Measurements from ENCODE around the gene CHRNA3. TPM values are rescaled to one million over a fixed set of nuclear protein-coding genes. Genes with fewer than 3 reads are reported as not detected.

CHRNA3 gene
- total RNA-seq, 1 donor from 2014 or later, result not detected

DNA sequence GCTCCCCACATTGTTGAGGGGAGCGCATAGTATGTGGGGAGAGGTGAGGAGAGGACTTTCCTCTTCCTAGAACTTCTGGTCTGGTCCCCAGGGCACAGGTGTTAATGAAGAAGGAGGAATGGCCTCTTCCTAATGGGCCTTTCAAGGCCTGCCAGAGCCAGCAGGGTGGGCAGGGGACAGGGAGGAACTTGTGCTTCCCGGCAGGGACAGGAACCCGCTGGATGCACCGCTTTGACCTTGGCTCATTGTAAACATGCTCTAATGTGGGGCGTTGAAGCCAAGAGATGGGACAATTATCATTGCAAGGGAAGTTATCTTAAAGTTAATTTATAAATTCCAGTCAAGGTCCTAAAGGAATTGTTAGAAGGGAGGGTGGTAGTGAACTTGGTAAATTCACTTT, 41.2 kb upstream of the CHRNA3 start:
- Histone ChIP-seq H3K36me3 (no peaks in the 10 kb centered on the region), H3K27ac (no peak overlapping the region), H3K4me1 (no peaks in the 10 kb centered on the region), H3K9me3 (no peaks in the 10 kb centered on the region), H3K27me3 (no peaks in the 10 kb centered on the region), H3K4me3 (no peak overlapping the region)
- TF ChIP-seq, protein P1, sequence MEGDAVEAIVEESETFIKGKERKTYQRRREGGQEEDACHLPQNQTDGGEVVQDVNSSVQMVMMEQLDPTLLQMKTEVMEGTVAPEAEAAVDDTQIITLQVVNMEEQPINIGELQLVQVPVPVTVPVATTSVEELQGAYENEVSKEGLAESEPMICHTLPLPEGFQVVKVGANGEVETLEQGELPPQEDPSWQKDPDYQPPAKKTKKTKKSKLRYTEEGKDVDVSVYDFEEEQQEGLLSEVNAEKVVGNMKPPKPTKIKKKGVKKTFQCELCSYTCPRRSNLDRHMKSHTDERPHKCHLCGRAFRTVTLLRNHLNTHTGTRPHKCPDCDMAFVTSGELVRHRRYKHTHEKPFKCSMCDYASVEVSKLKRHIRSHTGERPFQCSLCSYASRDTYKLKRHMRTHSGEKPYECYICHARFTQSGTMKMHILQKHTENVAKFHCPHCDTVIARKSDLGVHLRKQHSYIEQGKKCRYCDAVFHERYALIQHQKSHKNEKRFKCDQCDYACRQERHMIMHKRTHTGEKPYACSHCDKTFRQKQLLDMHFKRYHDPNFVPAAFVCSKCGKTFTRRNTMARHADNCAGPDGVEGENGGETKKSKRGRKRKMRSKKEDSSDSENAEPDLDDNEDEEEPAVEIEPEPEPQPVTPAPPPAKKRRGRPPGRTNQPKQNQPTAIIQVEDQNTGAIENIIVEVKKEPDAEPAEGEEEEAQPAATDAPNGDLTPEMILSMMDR (IDR thresholded peaks at IDR 0.05), result no peak
- no peak for DNase-seq
- intact Hi-C loops (cut with DNase I), result no loop called here
- no peak for ATAC-seq

DNA sequence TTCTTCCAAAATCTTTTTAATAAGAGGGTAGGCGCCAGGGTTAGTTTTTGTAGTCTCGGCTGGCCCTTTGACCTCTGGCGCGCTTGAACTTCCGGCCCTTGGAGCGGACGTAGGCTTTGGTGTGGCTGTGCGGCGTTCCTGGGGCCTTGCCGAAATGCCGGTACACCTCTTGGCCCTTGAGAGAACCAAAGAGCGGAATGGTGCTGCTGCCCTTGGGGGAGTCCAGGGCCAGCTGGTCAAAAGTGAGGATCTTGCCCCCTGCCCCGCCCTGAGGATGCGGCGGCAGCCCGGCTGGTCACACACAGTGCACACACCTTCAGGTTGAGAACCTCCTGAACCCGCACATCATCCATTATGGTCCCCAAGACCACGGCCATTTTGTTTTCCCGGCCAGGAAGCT, 40.2 kb upstream of the CHRNA3 start:
- ATAC-seq, result no peak
- H3K27me3 ChIP-seq, result no peaks in the 10 kb centered on the region
- H3K4me1 ChIP-seq, result no peaks in the 10 kb centered on the region
- H3K9me3 ChIP-seq, result no peaks in the 10 kb centered on the region
- intact Hi-C loops (cut with DNase I), result no loop called here
- no peak overlapping the region for H3K27ac ChIP-seq
- TF ChIP-seq, protein P1 (IDR thresholded peaks at IDR 0.05), result no peak
- H3K4me3 ChIP-seq, result no peak overlapping the region
- no peaks in the 10 kb centered on the region for H3K36me3 ChIP-seq
- DNase-seq, result peak; percentile 26

DNA sequence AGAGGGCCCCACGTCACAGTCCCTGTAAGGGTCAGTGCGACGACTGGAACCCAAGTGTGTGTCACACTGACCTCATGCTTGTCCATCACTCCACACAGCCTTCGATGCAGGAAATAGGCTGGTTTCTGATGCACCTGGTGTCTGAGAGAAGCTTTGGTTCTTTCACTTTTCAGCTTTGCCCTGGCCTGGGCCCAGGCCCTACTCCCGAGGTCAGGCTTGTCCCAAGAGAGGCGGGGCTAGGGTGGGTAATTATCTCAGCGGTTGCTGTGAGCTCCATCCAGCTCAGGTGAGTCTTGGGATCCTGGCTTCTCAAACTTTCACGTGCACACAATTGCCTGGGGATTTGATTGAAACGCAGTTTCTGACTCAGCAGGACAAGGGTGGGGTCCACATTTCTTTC, 39.8 kb upstream of the CHRNA3 start:
- intact Hi-C loops (cut with DNase I), result no loop called here
- H3K36me3 ChIP-seq, result no peaks in the 10 kb centered on the region
- no peak for ATAC-seq
- peak; percentile 39 for DNase-seq
- TF ChIP-seq, protein P1 (IDR thresholded peaks at IDR 0.05), result no peak
- no peaks in the 10 kb centered on the region for H3K4me1 ChIP-seq
- no peak overlapping the region for H3K4me3 ChIP-seq
- no peaks in the 10 kb centered on the region for H3K9me3 ChIP-seq
- no peaks in the 10 kb centered on the region for H3K27me3 ChIP-seq
- H3K27ac ChIP-seq, result no peak overlapping the region

DNA sequence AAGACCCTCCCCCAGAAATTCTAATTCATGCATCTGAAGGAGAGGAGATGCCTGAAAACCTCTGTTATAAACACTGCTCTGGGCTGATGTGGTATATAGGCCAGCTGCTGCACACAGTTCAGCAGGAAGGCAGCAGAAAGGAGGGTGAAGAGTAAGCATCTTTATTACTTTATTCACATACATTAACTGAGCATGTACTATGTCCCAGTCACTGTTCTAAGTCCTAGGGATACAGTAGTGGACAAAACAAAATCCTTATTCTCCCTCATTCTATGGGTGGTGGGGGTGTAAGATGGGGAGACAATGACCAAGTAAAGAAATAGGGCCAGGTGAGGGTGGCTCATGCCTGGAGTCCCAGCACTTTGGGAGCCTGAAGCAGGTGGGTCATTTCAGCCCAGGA, 38.0 kb upstream of the CHRNA3 start:
- Histone ChIP-seq H3K9me3 (no peaks in the 10 kb centered on the region), H3K36me3 (no peaks in the 10 kb centered on the region), H3K4me1 (no peaks in the 10 kb centered on the region), H3K27ac (no peak overlapping the region), H3K4me3 (no peak overlapping the region), H3K27me3 (no peaks in the 10 kb centered on the region)
- DNase-seq (no peak), ATAC-seq (no peak)
- TF ChIP-seq, protein P1 (IDR thresholded peaks at IDR 0.05), result no peak
- intact Hi-C loops (cut with DNase I), result no loop called here

DNA sequence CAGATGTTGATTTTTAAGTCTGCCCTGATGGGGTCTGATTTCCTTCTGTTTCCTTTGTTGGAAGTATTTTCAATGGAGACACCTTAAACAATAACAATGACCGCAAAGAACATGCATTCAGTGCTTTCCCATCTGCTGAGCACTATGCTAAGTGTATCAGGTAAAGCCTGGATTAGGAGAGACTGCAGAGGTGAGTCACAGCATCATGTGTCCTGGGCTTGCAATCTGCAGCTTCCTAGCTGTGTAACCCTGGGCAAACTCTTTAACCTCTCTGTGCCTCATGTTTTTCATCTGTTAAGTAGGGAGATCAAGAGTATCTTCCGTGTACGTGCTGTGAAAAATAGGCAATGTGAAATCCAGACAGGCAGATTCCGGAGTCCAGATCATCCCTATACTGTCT, 33.5 kb upstream of the CHRNA3 start:
- intact Hi-C loops (cut with DNase I), result no loop called here
- H3K9me3 ChIP-seq, result no peaks in the 10 kb centered on the region
- H3K27ac ChIP-seq, result no peak overlapping the region
- no peaks in the 10 kb centered on the region for H3K36me3 ChIP-seq
- H3K4me1 ChIP-seq, result no peaks in the 10 kb centered on the region
- TF ChIP-seq, protein P1 (IDR thresholded peaks at IDR 0.05), result no peak
- no peaks in the 10 kb centered on the region for H3K27me3 ChIP-seq
- H3K4me3 ChIP-seq, result no peak overlapping the region
- no peak for DNase-seq
- ATAC-seq, result no peak

DNA sequence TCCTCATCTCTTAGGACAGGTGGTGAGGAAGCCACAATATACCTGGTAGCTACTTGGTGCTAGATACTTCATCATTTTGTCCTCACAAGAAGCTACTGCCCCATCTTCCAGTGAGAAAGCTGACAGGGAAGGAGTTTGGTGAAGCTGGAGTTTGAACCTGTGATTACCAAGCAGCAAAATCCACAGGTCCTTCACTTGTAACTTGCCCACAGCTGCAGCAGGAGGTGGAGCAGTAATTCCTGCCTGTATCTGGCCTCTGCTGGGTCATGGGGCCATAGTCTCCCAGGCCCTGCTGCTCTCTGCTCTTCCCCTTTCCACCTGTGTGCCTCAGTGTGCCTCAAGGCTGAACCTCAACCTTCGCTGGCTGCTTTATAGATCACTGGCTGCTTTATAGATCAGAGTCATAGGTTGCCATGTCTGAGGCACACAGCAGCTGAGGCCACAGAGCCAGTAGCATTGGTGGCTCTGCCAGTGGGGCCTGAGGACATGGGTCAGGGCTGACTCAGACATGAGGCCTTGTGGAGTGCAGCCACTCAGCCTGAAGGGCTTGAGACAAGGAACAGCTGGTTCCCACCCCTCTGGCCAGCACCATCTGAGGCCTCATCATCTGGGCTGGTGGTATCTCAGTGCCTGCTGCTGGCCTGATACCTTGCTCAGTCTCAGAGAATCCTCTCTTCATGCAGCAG, 31.3 kb upstream of the CHRNA3 start:
- H3K27me3 ChIP-seq, result no peaks in the 10 kb centered on the region
- DNase-seq, result no peak
- intact Hi-C loops (cut with DNase I), result no loop called here
- H3K36me3 ChIP-seq, result no peaks in the 10 kb centered on the region
- no peak overlapping the region for H3K4me3 ChIP-seq
- H3K9me3 ChIP-seq, result no peaks in the 10 kb centered on the region
- H3K4me1 ChIP-seq, result no peaks in the 10 kb centered on the region
- ATAC-seq, result peak; percentile 19
- no peak overlapping the region for H3K27ac ChIP-seq
- TF ChIP-seq, protein P1 (IDR thresholded peaks at IDR 0.05), result no peak
